HCT116 (cell line): Measurements from ENCODE around the gene IQCM. TPM values are rescaled to one million over a fixed set of nuclear protein-coding genes. Genes with fewer than 3 reads are reported as not detected.

Source experiments
- ATAC-seq: fragments of 200-7000 bp; cut with Tn5 transposase; 2 replicates; pipeline ENCODE4 v1.9.1; 2020; ENCODE audit warnings: mild to moderate bottlenecking, moderate library complexity
- BruUV-seq: library from RNA; stranded (reverse); fragments of 400-500 nt; replicated peaks from 2 replicates; lab custom pipeline; 2021; lab: Mats Ljungman, UMichigan
- CTCF ChIA-PET: fragments of 300-600 bp; sonication (Branson Sonifier 250); formaldehyde crosslinking; loops from one replicate; lab custom pipeline; 2021; ENCODE audit warnings: antibody characterized with exemption; lab: Charles Lee
- POLR2A ChIA-PET: fragments of 300-600, 350-600 bp; sonication (Branson Sonifier 250); formaldehyde crosslinking; loops from one replicate; lab custom pipeline; 2021; ENCODE audit warnings: antibody characterized with exemption; lab: Charles Lee
- RAD21 ChIA-PET, 2 experiments: fragments of 300-600 bp; sonication (Branson Sonifier 250); formaldehyde crosslinking; loops; one replicate each; lab custom pipeline; 2023; ENCODE audit warnings: low total read pairs in 2 of 2; ENCODE audit not compliant: uncharacterized antibody in 2 of 2, unreplicated experiment in 2 of 2, low non-redundant PET in 1 of 2; lab: Charles Lee
- DNase-seq: peaks from one replicate; pipeline ENCODE4 v3.0.0-alpha.2; 2010; ENCODE audit warnings: low read depth, low spot score
- H2AFZ ChIP-seq: fragments of 200-600 bp; shearing (Covaris generic), sonication (generic); 2 replicates; pipeline ENCODE4 v1.6.1; 2017; ENCODE audit warnings: low read depth, mixed run types, mixed read lengths, antibody characterized with exemption, low read length; ENCODE audit not compliant: poor library complexity, severe bottlenecking
- H3K27ac ChIP-seq: 2 replicates; pipeline ENCODE4 v1.5.1; 2012; ENCODE audit warnings: low read depth, low read length
- H3K27me3 ChIP-seq: fragments of 200-600 bp; sonication (generic); 2 replicates; pipeline ENCODE4 v1.6.1; 2016; ENCODE audit warnings: mixed run types, low read length, mixed read lengths; ENCODE audit not compliant: insufficient read depth
- H3K36me3 ChIP-seq, 2 experiments: fragments of 200-500 bp in 1 of 2; fragments of 200-600 bp in 1 of 2; sonication (Bioruptor generic) in 1 of 2; sonication (generic) in 1 of 2; 2 replicates each; pipeline versions ENCODE4 v1.5.1 to v1.6.1; 2014 to 2016; ENCODE audit warnings: low read length in 2 of 2, inconsistent platforms in 1 of 2, mixed read lengths in 1 of 2, mixed run types in 1 of 2; ENCODE audit not compliant: insufficient read depth in 2 of 2, control insufficient read depth in 1 of 2
- H3K4me1 ChIP-seq, 2 experiments: fragments of 200-600 bp in 1 of 2; sonication (generic) in 1 of 2; 2 replicates each; pipeline versions ENCODE4 v1.5.1 to v1.6.1; 2012 to 2017; ENCODE audit warnings: low read length in 2 of 2, inconsistent platforms in 1 of 2, mild to moderate bottlenecking in 1 of 2, mixed read lengths in 1 of 2, mixed run types in 1 of 2, moderate library complexity in 1 of 2; ENCODE audit not compliant: insufficient read depth in 2 of 2, control insufficient read depth in 1 of 2
- H3K4me2 ChIP-seq: fragments of 200-600 bp; sonication (generic); 2 replicates; pipeline ENCODE4 v1.6.1; 2017; ENCODE audit warnings: mixed run types, low read length, mixed read lengths
- H3K4me3 ChIP-seq, 2 experiments: fragments of 200-600 bp in 1 of 2; sonication (generic) in 1 of 2; replicated peaks in 1 of 2; 2 replicates each; pipeline ENCODE4 v1.5.1; 2011 to 2016; ENCODE audit warnings: low read length in 2 of 2, control low read depth in 1 of 2, low read depth in 1 of 2, mild to moderate bottlenecking in 1 of 2, mixed read lengths in 1 of 2, mixed run types in 1 of 2
- H3K79me2 ChIP-seq: fragments of 200-600 bp; sonication (generic); 2 replicates; pipeline ENCODE4 v1.6.1; 2017; ENCODE audit warnings: mild to moderate bottlenecking, mixed run types, low read length, moderate library complexity, mixed read lengths; ENCODE audit not compliant: insufficient read depth
- H3K9ac ChIP-seq: fragments of 200-600 bp; sonication (generic); 2 replicates; pipeline ENCODE4 v1.6.1; 2016; ENCODE audit warnings: low read length, mixed read lengths
- H3K9me2 ChIP-seq: fragments of 200-600 bp; sonication (generic), shearing (Covaris generic); 2 replicates; pipeline ENCODE4 v1.6.1; 2017; ENCODE audit warnings: mixed run types, mild to moderate bottlenecking, moderate library complexity; ENCODE audit not compliant: insufficient read depth
- H3K9me3 ChIP-seq, 2 experiments: fragments of 200-500 bp in 1 of 2; fragments of 200-600 bp in 1 of 2; sonication (Bioruptor generic) in 1 of 2; sonication (generic) in 1 of 2; 2 replicates each; pipeline ENCODE4 v1.6.1; 2014 to 2017; ENCODE audit warnings: low read length in 2 of 2, mixed read lengths in 2 of 2, inconsistent platforms in 1 of 2, low read depth in 1 of 2, mild to moderate bottlenecking in 1 of 2, mixed run types in 1 of 2, moderate library complexity in 1 of 2; ENCODE audit not compliant: control insufficient read depth in 1 of 2, insufficient read depth in 1 of 2
- H4K20me1 ChIP-seq: fragments of 200-600 bp; sonication (generic), shearing (Covaris generic); 2 replicates; pipeline ENCODE4 v1.6.1; 2017; ENCODE audit warnings: mixed run types, mild to moderate bottlenecking, moderate library complexity; ENCODE audit not compliant: insufficient read depth
- CEBPB ChIP-seq: IDR thresholded peaks from 2 replicates; pipeline ENCODE4 v1.6.1; 2012; ENCODE audit warnings: low read depth
- EZH2 ChIP-seq: fragments of 200-600 bp; sonication (generic); IDR thresholded peaks from 2 replicates; pipeline ENCODE4 v1.6.1; 2017; ENCODE audit warnings: antibody characterized with exemption, mixed run types
- EZH2phosphoT487 ChIP-seq: fragments of 200-600 bp; IDR thresholded peaks from 2 replicates; pipeline ENCODE4 v1.6.1; 2018; ENCODE audit warnings: antibody characterized with exemption, borderline replicate concordance
- FOSL1 ChIP-seq: IDR thresholded peaks from 2 replicates; pipeline ENCODE4 v1.6.1; 2012; ENCODE audit warnings: low read depth
- JUND ChIP-seq: IDR thresholded peaks from 2 replicates; pipeline ENCODE4 v1.6.1; 2012
- SP1 ChIP-seq: IDR thresholded peaks from 2 replicates; pipeline ENCODE4 v1.6.1; 2012; ENCODE audit warnings: low read depth
- SRF ChIP-seq: IDR thresholded peaks from 2 replicates; pipeline ENCODE4 v1.6.1; 2012; ENCODE audit warnings: low read depth
- ZFX ChIP-seq: fragments of 450-650 bp; IDR thresholded peaks from 2 replicates; pipeline ENCODE4 v1.6.1; 2017
- intact Hi-C: fragments of 100-400 bp; cut with micrococcal nuclease; formaldehyde crosslinking; loops from 2 replicates; pipeline ENCODE4 v1.10.0; 2022
- total RNA-seq: library from RNA; stranded (reverse); gene quantifications from one replicate; pipeline ENCODE4 v1.2.1, GENCODE V29; 2021; ENCODE audit not compliant: unreplicated experiment
- TF ChIP-seq, protein P1 (sequence below), 3 experiments: fragments of 200-600 bp in 1 of 3; sonication (generic) in 1 of 3; IDR thresholded peaks in 2 of 3; conservative IDR thresholded peaks in 1 of 3; 2 replicates each; pipeline ENCODE4 v1.5.1; 2012 to 2017; ENCODE audit warnings: low read depth in 2 of 3, low read length in 2 of 3, antibody characterized with exemption in 1 of 3, borderline replicate concordance in 1 of 3, control low read depth in 1 of 3, mild to moderate bottlenecking in 1 of 3, mixed read lengths in 1 of 3, mixed run types in 1 of 3, moderate library complexity in 1 of 3; ENCODE audit not compliant: insufficient read depth in 1 of 3
- TF ChIP-seq, protein P2 (sequence below): IDR thresholded peaks from 2 replicates; pipeline ENCODE4 v1.6.1; 2011; ENCODE audit warnings: mild to moderate bottlenecking, low read length, moderate library complexity; ENCODE audit not compliant: insufficient replicate concordance; ENCODE audit errors: extremely low read depth
- TF ChIP-seq, protein P3 (sequence below): IDR thresholded peaks from 2 replicates; pipeline ENCODE4 v1.6.1; 2012; ENCODE audit warnings: low read depth
- TF ChIP-seq, protein P4 (sequence below): IDR thresholded peaks from 2 replicates; pipeline ENCODE4 v1.6.1; 2012

IQCM gene
- total RNA-seq, 1 experiment from 2014 or later: 0.20 TPM

DNA sequence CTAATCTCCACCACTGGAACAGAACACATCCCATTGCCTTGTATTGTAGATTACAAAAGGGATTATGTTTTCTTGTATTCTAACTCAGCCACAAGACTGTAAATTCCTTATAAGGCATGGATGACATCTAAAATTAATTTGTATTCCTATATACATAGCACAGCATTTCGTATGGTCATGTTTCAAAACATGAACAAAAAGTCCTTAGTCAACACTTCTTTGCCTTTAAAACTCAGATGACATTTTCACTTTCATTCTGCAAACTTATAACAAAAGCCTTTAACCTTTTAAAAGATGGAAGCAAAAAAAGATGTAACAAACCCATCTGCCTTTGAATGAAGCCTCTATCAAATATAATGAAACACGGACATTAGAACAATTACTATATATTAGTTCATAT is 181.3 kb downstream of the IQCM start:
- Histone ChIP-seq H3K9me3 (no peaks in the 10 kb centered on the region), H4K20me1 (no peaks in the 10 kb centered on the region), H2AFZ (no peak overlapping the region), H3K27me3 (no peaks in the 10 kb centered on the region), H3K79me2 (no peaks in the 10 kb centered on the region), H3K4me2 (no peak overlapping the region), H3K4me3 (no peak overlapping the region), H3K27ac (no peak overlapping the region), H3K9me2 (no peaks in the 10 kb centered on the region), H3K9ac (no peak overlapping the region)
- ATAC-seq (no peak), DNase-seq (no peak)
- intact Hi-C loops: no loop called here
- ChIA-PET CTCF (no interaction called here), RAD21 (no interaction called here)
- BruUV-seq: no TSS peak
- TF ChIP-seq, protein P1, sequence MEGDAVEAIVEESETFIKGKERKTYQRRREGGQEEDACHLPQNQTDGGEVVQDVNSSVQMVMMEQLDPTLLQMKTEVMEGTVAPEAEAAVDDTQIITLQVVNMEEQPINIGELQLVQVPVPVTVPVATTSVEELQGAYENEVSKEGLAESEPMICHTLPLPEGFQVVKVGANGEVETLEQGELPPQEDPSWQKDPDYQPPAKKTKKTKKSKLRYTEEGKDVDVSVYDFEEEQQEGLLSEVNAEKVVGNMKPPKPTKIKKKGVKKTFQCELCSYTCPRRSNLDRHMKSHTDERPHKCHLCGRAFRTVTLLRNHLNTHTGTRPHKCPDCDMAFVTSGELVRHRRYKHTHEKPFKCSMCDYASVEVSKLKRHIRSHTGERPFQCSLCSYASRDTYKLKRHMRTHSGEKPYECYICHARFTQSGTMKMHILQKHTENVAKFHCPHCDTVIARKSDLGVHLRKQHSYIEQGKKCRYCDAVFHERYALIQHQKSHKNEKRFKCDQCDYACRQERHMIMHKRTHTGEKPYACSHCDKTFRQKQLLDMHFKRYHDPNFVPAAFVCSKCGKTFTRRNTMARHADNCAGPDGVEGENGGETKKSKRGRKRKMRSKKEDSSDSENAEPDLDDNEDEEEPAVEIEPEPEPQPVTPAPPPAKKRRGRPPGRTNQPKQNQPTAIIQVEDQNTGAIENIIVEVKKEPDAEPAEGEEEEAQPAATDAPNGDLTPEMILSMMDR (IDR thresholded peaks at IDR 0.05 in 2 of 3, conservative IDR thresholded peaks at IDR 0.05 in 1 of 3; ENCODE audit: borderline replicate concordance in 1 of 3, insufficient read depth in 1 of 3, low read depth in 2 of 3, low read length in 2 of 3): no peak
- TF ChIP-seq, protein P2, sequence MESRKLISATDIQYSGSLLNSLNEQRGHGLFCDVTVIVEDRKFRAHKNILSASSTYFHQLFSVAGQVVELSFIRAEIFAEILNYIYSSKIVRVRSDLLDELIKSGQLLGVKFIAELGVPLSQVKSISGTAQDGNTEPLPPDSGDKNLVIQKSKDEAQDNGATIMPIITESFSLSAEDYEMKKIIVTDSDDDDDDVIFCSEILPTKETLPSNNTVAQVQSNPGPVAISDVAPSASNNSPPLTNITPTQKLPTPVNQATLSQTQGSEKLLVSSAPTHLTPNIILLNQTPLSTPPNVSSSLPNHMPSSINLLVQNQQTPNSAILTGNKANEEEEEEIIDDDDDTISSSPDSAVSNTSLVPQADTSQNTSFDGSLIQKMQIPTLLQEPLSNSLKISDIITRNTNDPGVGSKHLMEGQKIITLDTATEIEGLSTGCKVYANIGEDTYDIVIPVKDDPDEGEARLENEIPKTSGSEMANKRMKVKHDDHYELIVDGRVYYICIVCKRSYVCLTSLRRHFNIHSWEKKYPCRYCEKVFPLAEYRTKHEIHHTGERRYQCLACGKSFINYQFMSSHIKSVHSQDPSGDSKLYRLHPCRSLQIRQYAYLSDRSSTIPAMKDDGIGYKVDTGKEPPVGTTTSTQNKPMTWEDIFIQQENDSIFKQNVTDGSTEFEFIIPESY: no peak
- TF ChIP-seq ZFX: no peak
- TF ChIP-seq, all 23 proteins: peak for 0
- POLR2A ChIA-PET: no interaction called here
- H3K36me3 ChIP-seq: no peaks in the 10 kb centered on the region
- H3K4me1 ChIP-seq: no peaks in the 10 kb centered on the region

DNA sequence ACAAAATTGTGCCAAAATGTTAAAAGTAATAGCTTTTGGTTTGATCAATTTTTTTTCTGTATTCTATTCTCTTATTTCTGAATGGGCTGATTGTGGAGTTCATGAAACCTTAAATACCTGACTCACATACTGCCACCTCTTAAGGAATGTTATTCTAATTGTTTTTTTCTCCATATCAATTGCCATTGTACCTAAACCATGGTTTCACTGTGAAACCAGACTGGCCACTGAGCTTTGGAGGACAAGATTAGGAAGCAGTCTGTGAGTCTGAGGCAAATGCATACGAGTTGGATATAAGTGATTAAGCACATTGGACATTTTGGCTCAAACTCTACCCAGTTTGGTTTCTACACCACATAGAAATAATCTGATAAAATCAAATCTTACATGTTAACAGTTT is 184.0 kb downstream of the IQCM start:
- DNase-seq (no peak), ATAC-seq (no peak)
- Histone ChIP-seq H3K9me3 (no peaks in the 10 kb centered on the region), H4K20me1 (no peaks in the 10 kb centered on the region), H3K27ac (no peak overlapping the region), H2AFZ (no peak overlapping the region), H3K9ac (no peak overlapping the region), H3K36me3 (no peaks in the 10 kb centered on the region), H3K4me3 (no peak overlapping the region), H3K27me3 (no peaks in the 10 kb centered on the region), H3K4me2 (no peak overlapping the region), H3K4me1 (no peaks in the 10 kb centered on the region), H3K79me2 (no peaks in the 10 kb centered on the region), H3K9me2 (no peaks in the 10 kb centered on the region)
- TF ChIP-seq ZFX (no peak), EZH2 (no peak), SRF (no peak), CEBPB (no peak), FOSL1 (no peak), EZH2phosphoT487 (no peak), JUND (no peak), SP1 (no peak)
- TF ChIP-seq, protein P3, sequence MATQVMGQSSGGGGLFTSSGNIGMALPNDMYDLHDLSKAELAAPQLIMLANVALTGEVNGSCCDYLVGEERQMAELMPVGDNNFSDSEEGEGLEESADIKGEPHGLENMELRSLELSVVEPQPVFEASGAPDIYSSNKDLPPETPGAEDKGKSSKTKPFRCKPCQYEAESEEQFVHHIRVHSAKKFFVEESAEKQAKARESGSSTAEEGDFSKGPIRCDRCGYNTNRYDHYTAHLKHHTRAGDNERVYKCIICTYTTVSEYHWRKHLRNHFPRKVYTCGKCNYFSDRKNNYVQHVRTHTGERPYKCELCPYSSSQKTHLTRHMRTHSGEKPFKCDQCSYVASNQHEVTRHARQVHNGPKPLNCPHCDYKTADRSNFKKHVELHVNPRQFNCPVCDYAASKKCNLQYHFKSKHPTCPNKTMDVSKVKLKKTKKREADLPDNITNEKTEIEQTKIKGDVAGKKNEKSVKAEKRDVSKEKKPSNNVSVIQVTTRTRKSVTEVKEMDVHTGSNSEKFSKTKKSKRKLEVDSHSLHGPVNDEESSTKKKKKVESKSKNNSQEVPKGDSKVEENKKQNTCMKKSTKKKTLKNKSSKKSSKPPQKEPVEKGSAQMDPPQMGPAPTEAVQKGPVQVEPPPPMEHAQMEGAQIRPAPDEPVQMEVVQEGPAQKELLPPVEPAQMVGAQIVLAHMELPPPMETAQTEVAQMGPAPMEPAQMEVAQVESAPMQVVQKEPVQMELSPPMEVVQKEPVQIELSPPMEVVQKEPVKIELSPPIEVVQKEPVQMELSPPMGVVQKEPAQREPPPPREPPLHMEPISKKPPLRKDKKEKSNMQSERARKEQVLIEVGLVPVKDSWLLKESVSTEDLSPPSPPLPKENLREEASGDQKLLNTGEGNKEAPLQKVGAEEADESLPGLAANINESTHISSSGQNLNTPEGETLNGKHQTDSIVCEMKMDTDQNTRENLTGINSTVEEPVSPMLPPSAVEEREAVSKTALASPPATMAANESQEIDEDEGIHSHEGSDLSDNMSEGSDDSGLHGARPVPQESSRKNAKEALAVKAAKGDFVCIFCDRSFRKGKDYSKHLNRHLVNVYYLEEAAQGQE: no peak
- TF ChIP-seq, protein P4, sequence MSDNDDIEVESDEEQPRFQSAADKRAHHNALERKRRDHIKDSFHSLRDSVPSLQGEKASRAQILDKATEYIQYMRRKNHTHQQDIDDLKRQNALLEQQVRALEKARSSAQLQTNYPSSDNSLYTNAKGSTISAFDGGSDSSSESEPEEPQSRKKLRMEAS: no peak
- no TSS peak for BruUV-seq
- CTCF ChIA-PET: no interaction called here
- POLR2A ChIA-PET: no interaction called here
- intact Hi-C loops: no loop called here
- RAD21 ChIA-PET: no interaction called here
